Heart right ventricle (tissue), 16 donors: Measurements from ENCODE around the gene SCN5A. TPM values are rescaled to one million over a fixed set of nuclear protein-coding genes. Genes with fewer than 3 reads are reported as not detected.

Experiments used
- ATAC-seq, 8 donors: fragments of 200-7000 bp; cut with Tn5 transposase; one replicate each; pipeline ENCODE4 v1.9.1; 2020; ENCODE audit warnings: mild to moderate bottlenecking in 8 of 8, moderate library complexity in 8 of 8, moderate number of reproducible peaks in 1 of 8
- DNase-seq, 2 donors: peaks; one replicate each; pipeline ENCODE4 v3.0.0-alpha.2; 2020
- H3K27ac ChIP-seq, 10 donors: fragments of 200-600 bp; sonication (generic) in 2 of 10; one replicate each; pipeline versions ENCODE4 v1.5.0 to v1.8.0; 2020 to 2022; ENCODE audit warnings: mild to moderate bottlenecking in 3 of 10
- H3K27me3 ChIP-seq, 7 donors: fragments of 200-600 bp; one replicate each; pipeline ENCODE4 v1.8.0; 2021 to 2022; ENCODE audit warnings: mild to moderate bottlenecking in 2 of 7
- H3K36me3 ChIP-seq, 9 donors: fragments of 200-600 bp; sonication (generic) in 1 of 9; one replicate each; pipeline versions ENCODE4 v1.5.0 to v1.8.0; 2020 to 2022; ENCODE audit warnings: mild to moderate bottlenecking in 2 of 9
- H3K4me1 ChIP-seq, 9 donors: fragments of 200-600 bp; sonication (generic) in 1 of 9; one replicate each; pipeline versions ENCODE4 v1.5.0 to v1.8.0; 2020 to 2022; ENCODE audit warnings: mild to moderate bottlenecking in 4 of 9
- H3K4me3 ChIP-seq, 10 donors: fragments of 200-600 bp; sonication (generic) in 2 of 10; one replicate each; pipeline versions ENCODE4 v1.5.0 to v1.8.0; 2020 to 2022; ENCODE audit warnings: mild to moderate bottlenecking in 7 of 10, moderate library complexity in 2 of 10
- H3K9me3 ChIP-seq, 11 donors: fragments of 200-600 bp in 10 of 11; sonication (generic) in 2 of 11; one replicate each; pipeline versions ENCODE4 v1.5.0 to v1.8.0; 2013 to 2022; ENCODE audit warnings: mild to moderate bottlenecking in 2 of 11, control low read depth in 1 of 11, moderate library complexity in 1 of 11
- CTCF ChIP-seq, 9 donors: fragments of 200-600 bp; sonication (generic) in 2 of 9; IDR thresholded peaks; one replicate each; pipeline versions ENCODE4 v1.5.0 to v1.8.0; 2021 to 2022; ENCODE audit warnings: antibody characterized with exemption in 9 of 9, mild to moderate bottlenecking in 5 of 9, moderate library complexity in 1 of 9
- WGBS, 2 donors: extraction: QIAGEN DNeasy Blood & Tissue Kit; methylation state at CpG; one replicate each; pipeline ENCODE4 v1.1.7; 2013; ENCODE audit warnings: inconsistent platforms in 1 of 2; 5-methylcytosine and 5-hydroxymethylcytosine counted together
- intact Hi-C, 10 donors: fragments of 100-400 bp; cut with DNase I; formaldehyde crosslinking; loops; one replicate each; pipeline versions ENCODE4 v1.11.1 to v1.14.2; 2022
- polyA plus RNA-seq, 2 donors: library from polyadenylated mRNA; stranded (reverse); fragments of 200-250 nt; gene quantifications; one replicate each; pipeline ENCODE4 v1.2.3, GENCODE V29; 2013
- total RNA-seq, 10 donors: library from RNA; stranded (reverse); fragmentation: NEBNext Ultra II Directional in 3 of 10; extraction: Animal tissue kit (Norgen Biotek cat#: 25700) in 3 of 10; gene quantifications; one replicate each; pipeline versions ENCODE4 v1.2.1 to v1.2.4, GENCODE V29; 2021 to 2023
- donor health status: Arrhythmogenic right ventricular cardiomyopathy.
- donor health status: ischemic (EF 13 %, LVEDD 7.1; RV severe dilation, severe dysfunction).
- donor health status: healthy with polysubstance abuse.
- donor health status: DM: no; HTN: yes; CAD: no.
- donor health status: DM: no; HTN: no; CAD: no.
- donor health status: ischemic (EF 25% LVEDD 6.9; RV normal size, moderate dysfunction).
- donor health status: ischemic (EF 25% LVEDD 5.7; RV mildly dilated, moderate dysfunction).
- donor health status: healthy.
- donor health status: DM: yes; HTN: yes; CAD: no.
- donor health status: Ischemic cardiomyopathy.
- donor health status: ischemic (EF 35%, LVEDD 5.7; RV mildly dilated, moderate dysfunction).
- donor health status: nonischemic (EF 11% LVEDD 7.7; RV severe dilation, severe dysfunction).
- donor health status: DM: yes; HTN: yes; CAD: no.
- donor health status: PGD.
- donor health status: ischemic (EF 29% LVEDD 5.4; RV normal size, mild dysfunction).
- donor health status: nonischemic (EF 23%, LVEDD 6.1; RV moderate dilation, normal function).

Gene SCN5A
- total and polyA plus RNA-seq, 12 donors: 29.9 to 254 (median 177) TPM

- Histone ChIP-seq H3K4me1 (peaks cover 0 to 43% (median 13%) of the 10 kb centered on the region in 9 donors), H3K9me3 (peaks cover 0 to 6% (median 0%) of the 10 kb centered on the region in 11 donors), H3K27ac (peak overlapping the region in 6 of 10 donors; percentile 58 to 90 (median 78)), H3K36me3 (peaks cover 0 to 45% (median 0%) of the 10 kb centered on the region in 9 donors), H3K27me3 (no peaks in the 10 kb centered on the region), H3K4me3 (no peak overlapping the region)
- DNase-seq: no peak
- intact Hi-C loops: no loop called here
- 86% methylated on average over 7 of the region's 7 CpGs for WGBS, 2 donors
- ATAC-seq: no peak
- no peak for TF ChIP-seq CTCF (IDR thresholded peaks at IDR 0.05)
Measured at GRCh38 chr3:38549486-38549885, 100.0 kb downstream of the SCN5A start.

GRCh38 chr3:38549082-38549481, 100.4 kb downstream of the SCN5A start:
- peaks cover 0 to 41% (median 0%) of the 10 kb centered on the region in 9 donors for H3K36me3 ChIP-seq
- TF ChIP-seq CTCF (IDR thresholded peaks at IDR 0.05): no peak
- DNase-seq (no peak), ATAC-seq (peak in 6 of 8 donors; percentile 3 to 29 (median 16))
- peak overlapping the region in 9 of 10 donors; percentile 22 to 90 (median 70) for H3K27ac ChIP-seq
- no peak overlapping the region for H3K4me3 ChIP-seq
- WGBS, 2 donors: 61 to 73% methylated on average over 9 of the region's 9 CpGs
- H3K4me1 ChIP-seq: peaks cover 0 to 47% (median 16%) of the 10 kb centered on the region in 9 donors
- peaks cover 0 to 2% (median 0%) of the 10 kb centered on the region in 11 donors for H3K9me3 ChIP-seq
- no peaks in the 10 kb centered on the region for H3K27me3 ChIP-seq
- intact Hi-C loops: no loop called here

GRCh38 chr3:38548154-38548931, 101.1 kb downstream of the SCN5A start:
- ATAC-seq (peak in 7 of 8 donors; percentile 13 to 56 (median 37)), DNase-seq (peak in 1 of 2 donors; percentile 39)
- WGBS, 2 donors: 53 to 63% methylated on average over 17 of the region's 17 CpGs
- Histone ChIP-seq H3K27ac (peak overlapping the region in 9 of 10 donors; percentile 22 to 90 (median 70)), H3K9me3 (no peaks in the 10 kb centered on the region), H3K4me3 (no peak overlapping the region), H3K27me3 (no peaks in the 10 kb centered on the region), H3K36me3 (peaks cover 0 to 34% (median 0%) of the 10 kb centered on the region in 9 donors), H3K4me1 (peaks cover 0 to 51% (median 21%) of the 10 kb centered on the region in 9 donors)
- intact Hi-C loops: no loop called here
- TF ChIP-seq CTCF (IDR thresholded peaks at IDR 0.05): no peak

GRCh38 chr3:38545983-38546382, 103.5 kb downstream of the SCN5A start:
- DNase-seq (no peak), ATAC-seq (no peak)
- Histone ChIP-seq H3K27me3 (no peaks in the 10 kb centered on the region), H3K9me3 (no peaks in the 10 kb centered on the region), H3K4me1 (peaks cover 17 to 75% (median 45%) of the 10 kb centered on the region in 9 donors), H3K4me3 (no peak overlapping the region), H3K36me3 (peaks cover 0 to 22% (median 0%) of the 10 kb centered on the region in 9 donors), H3K27ac (peak overlapping the region in 5 of 10 donors; percentile 17 to 98 (median 90))
- no peak for TF ChIP-seq CTCF (IDR thresholded peaks at IDR 0.05)
- intact Hi-C loops: no loop called here
- WGBS, 2 donors: 94% methylated on average over 4 of the region's 4 CpGs
